ENCODE data around the gene PUS7L.
A peak's percentile ranks its signal among the peaks of the same experiment; 100 is the strongest.

The PUS7L gene

DNA sequence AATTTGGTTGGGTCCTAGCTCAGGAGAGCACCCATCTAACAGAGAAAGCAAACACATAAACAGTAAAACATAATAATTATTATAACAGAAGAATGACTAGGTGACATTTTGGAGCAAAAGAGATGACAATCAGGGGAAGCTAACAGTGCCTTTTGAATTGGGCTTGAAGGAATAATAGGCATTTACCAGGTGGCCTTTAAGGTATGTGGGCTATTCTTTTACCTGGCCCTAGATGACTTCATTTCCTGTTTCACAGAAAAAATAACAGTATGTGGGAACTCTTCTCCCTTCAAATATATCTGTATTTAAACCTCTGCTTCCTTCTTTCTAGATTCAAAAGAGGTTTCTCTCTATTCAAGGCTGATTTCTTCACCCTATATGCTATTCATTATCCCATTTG is 4.0 kb upstream of the PUS7L start:
- Histone ChIP-seq H3K27me3 (ENCODE audit: insufficient read depth, poor library complexity, severe bottlenecking) (no peaks in the 10 kb centered on the region), H3K4me3 (replicated peaks; ENCODE audit: insufficient read depth, low read length) (no peak overlapping the region), H3K27ac (replicated peaks) (no peak overlapping the region)
- TF ChIP-seq SPI1 (IDR thresholded peaks at IDR 0.05; ENCODE audit: borderline replicate concordance, low read depth) (no peak), POLR2AphosphoS5 (IDR thresholded peaks at IDR 0.05; ENCODE audit: low read depth) (no peak), GABPA (IDR thresholded peaks at IDR 0.05; ENCODE audit: low read depth) (no peak), CTCF (IDR thresholded peaks at IDR 0.05; ENCODE audit: insufficient read depth, low read length) (no peak)
- TF ChIP-seq, protein P1, sequence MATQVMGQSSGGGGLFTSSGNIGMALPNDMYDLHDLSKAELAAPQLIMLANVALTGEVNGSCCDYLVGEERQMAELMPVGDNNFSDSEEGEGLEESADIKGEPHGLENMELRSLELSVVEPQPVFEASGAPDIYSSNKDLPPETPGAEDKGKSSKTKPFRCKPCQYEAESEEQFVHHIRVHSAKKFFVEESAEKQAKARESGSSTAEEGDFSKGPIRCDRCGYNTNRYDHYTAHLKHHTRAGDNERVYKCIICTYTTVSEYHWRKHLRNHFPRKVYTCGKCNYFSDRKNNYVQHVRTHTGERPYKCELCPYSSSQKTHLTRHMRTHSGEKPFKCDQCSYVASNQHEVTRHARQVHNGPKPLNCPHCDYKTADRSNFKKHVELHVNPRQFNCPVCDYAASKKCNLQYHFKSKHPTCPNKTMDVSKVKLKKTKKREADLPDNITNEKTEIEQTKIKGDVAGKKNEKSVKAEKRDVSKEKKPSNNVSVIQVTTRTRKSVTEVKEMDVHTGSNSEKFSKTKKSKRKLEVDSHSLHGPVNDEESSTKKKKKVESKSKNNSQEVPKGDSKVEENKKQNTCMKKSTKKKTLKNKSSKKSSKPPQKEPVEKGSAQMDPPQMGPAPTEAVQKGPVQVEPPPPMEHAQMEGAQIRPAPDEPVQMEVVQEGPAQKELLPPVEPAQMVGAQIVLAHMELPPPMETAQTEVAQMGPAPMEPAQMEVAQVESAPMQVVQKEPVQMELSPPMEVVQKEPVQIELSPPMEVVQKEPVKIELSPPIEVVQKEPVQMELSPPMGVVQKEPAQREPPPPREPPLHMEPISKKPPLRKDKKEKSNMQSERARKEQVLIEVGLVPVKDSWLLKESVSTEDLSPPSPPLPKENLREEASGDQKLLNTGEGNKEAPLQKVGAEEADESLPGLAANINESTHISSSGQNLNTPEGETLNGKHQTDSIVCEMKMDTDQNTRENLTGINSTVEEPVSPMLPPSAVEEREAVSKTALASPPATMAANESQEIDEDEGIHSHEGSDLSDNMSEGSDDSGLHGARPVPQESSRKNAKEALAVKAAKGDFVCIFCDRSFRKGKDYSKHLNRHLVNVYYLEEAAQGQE (IDR thresholded peaks at IDR 0.05; ENCODE audit: insufficient replicate concordance, low read depth) = no peak
- DNase-seq (ENCODE audit: low read depth in 1 of 2, low spot score in 1 of 2) = no peak

GRCh38 chr12:43761500-43761899 is 2.9 kb upstream of the PUS7L start:
- no peak for DNase-seq (ENCODE audit: low read depth in 1 of 2, low spot score in 1 of 2)
- no peaks in the 10 kb centered on the region for H3K27me3 ChIP-seq (ENCODE audit: insufficient read depth, poor library complexity, severe bottlenecking)
- TF ChIP-seq POLR2AphosphoS5 (IDR thresholded peaks at IDR 0.05; ENCODE audit: low read depth) (no peak), CTCF (IDR thresholded peaks at IDR 0.05; ENCODE audit: insufficient read depth, low read length) (no peak), SPI1 (IDR thresholded peaks at IDR 0.05; ENCODE audit: borderline replicate concordance, low read depth) (no peak), GABPA (IDR thresholded peaks at IDR 0.05; ENCODE audit: low read depth) (no peak)
- TF ChIP-seq, protein P1 (IDR thresholded peaks at IDR 0.05; ENCODE audit: insufficient replicate concordance, low read depth) = no peak
- H3K4me3 ChIP-seq (replicated peaks; ENCODE audit: insufficient read depth, low read length) = no peak overlapping the region
- H3K27ac ChIP-seq (replicated peaks) = no peak overlapping the region

DNA sequence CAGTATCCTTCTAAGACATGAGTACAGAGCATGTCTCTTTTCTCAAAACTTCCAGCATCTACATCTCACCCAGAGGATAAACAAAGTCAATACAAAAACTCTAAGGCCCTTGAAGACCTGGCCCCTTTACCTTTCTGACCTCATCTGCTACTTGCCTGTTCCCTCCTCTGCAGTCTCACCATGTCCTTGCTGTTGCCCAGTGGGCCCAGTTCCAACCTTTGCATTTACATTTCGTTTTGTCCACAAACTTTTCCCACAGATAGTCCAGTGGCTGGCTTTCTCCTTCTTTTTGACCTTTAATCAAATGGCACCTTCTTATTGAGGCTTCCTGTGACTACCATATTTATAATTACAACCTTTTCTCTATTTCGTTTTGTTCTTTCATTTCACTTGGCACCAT is 1.8 kb upstream of the PUS7L start:
- TF ChIP-seq POLR2AphosphoS5 (IDR thresholded peaks at IDR 0.05; ENCODE audit: low read depth) (no peak), SPI1 (IDR thresholded peaks at IDR 0.05; ENCODE audit: borderline replicate concordance, low read depth) (no peak), GABPA (IDR thresholded peaks at IDR 0.05; ENCODE audit: low read depth) (no peak), CTCF (IDR thresholded peaks at IDR 0.05; ENCODE audit: insufficient read depth, low read length) (no peak)
- TF ChIP-seq, protein P1 (IDR thresholded peaks at IDR 0.05; ENCODE audit: insufficient replicate concordance, low read depth) = no peak
- Histone ChIP-seq H3K27ac (replicated peaks) (no peak overlapping the region), H3K27me3 (ENCODE audit: insufficient read depth, poor library complexity, severe bottlenecking) (no peaks in the 10 kb centered on the region), H3K4me3 (replicated peaks; ENCODE audit: insufficient read depth, low read length) (peak overlapping the region; percentile 77)
- no peak for DNase-seq (ENCODE audit: low read depth in 1 of 2, low spot score in 1 of 2)
